Caco-2 (cell line): ENCODE data around the gene NCKAP5. TPM values are rescaled to one million over a fixed set of nuclear protein-coding genes. Genes with fewer than 3 reads are reported as not detected.

Source experiments
- BruUV-seq: library from RNA; stranded (reverse); fragments of 400-500 nt; replicated peaks from 2 replicates; lab custom pipeline; 2021; lab: Mats Ljungman, UMichigan
- CTCF ChIA-PET: fragments of 300-600 bp; sonication (Branson Sonifier 250); formaldehyde crosslinking; loops from one replicate; lab custom pipeline; 2022; ENCODE audit warnings: antibody characterized with exemption; lab: Charles Lee
- POLR2A ChIA-PET: fragments of 300-600 bp; sonication (Branson Sonifier 250); formaldehyde crosslinking; loops from one replicate; lab custom pipeline; 2022; ENCODE audit warnings: antibody characterized with exemption; lab: Charles Lee
- DNase-seq, 2 experiments: peaks; one replicate each; pipeline versions ENCODE4 v3.0.0 to v3.0.0-alpha.2; 2020 to 2022
- H3K27me3 ChIP-seq: replicated peaks from 2 replicates; pipeline ENCODE4 v1.6.0; 2011; ENCODE audit warnings: low read length; ENCODE audit not compliant: control insufficient read depth, insufficient read depth
- H3K36me3 ChIP-seq: 2 replicates; pipeline ENCODE4 v1.5.1; 2011; ENCODE audit warnings: low read length; ENCODE audit not compliant: control insufficient read depth, insufficient read depth
- H3K4me1 ChIP-seq: fragments of 250-450 bp; sonication (Bioruptor Pico); 2 replicates; pipeline ENCODE4 v1.5.1; 2020; ENCODE audit warnings: mild to moderate bottlenecking
- H3K4me3 ChIP-seq: 2 replicates; pipeline ENCODE4 v1.5.1; 2011; ENCODE audit warnings: low read depth, mild to moderate bottlenecking, control low read depth, low read length
- H3K9me3 ChIP-seq: fragments of 250-450 bp; sonication (Bioruptor Pico); 2 replicates; pipeline ENCODE4 v1.5.1; 2020; ENCODE audit warnings: mild to moderate bottlenecking, moderate library complexity
- H3K27ac Mint-ChIP-seq: one replicate; pipeline ENCODE4 v1.8.0; 2022; ENCODE audit warnings: mixed read lengths; ENCODE audit not compliant: unreplicated experiment
- H3K27me3 Mint-ChIP-seq: one replicate; pipeline ENCODE4 v1.8.0; 2022; ENCODE audit warnings: mixed read lengths; ENCODE audit not compliant: insufficient read depth, unreplicated experiment
- H3K36me3 Mint-ChIP-seq: one replicate; pipeline ENCODE4 v1.8.0; 2022; ENCODE audit warnings: mild to moderate bottlenecking, mixed read lengths; ENCODE audit not compliant: insufficient read depth, unreplicated experiment
- H3K4me1 Mint-ChIP-seq: one replicate; pipeline ENCODE4 v1.8.0; 2022; ENCODE audit warnings: low read depth, mixed read lengths; ENCODE audit not compliant: unreplicated experiment
- H3K4me3 Mint-ChIP-seq: one replicate; pipeline ENCODE4 v1.8.0; 2022; ENCODE audit warnings: mild to moderate bottlenecking, moderate library complexity, mixed read lengths; ENCODE audit not compliant: unreplicated experiment
- H3K9me3 Mint-ChIP-seq: one replicate; pipeline ENCODE4 v1.8.0; 2022; ENCODE audit warnings: mixed read lengths; ENCODE audit not compliant: unreplicated experiment
- intact Hi-C: fragments of 100-400 bp; cut with micrococcal nuclease; formaldehyde crosslinking; loops from one replicate; pipeline ENCODE4 v1.10.0; 2022; ENCODE audit not compliant: unreplicated experiment
- total RNA-seq: library from RNA; stranded (reverse); gene quantifications from 2 replicates; pipeline ENCODE4 v1.2.3, GENCODE V29; 2022
- TF ChIP-seq, protein P1 (sequence below), 2 experiments: fragments of 200-600 bp in 1 of 2; IDR thresholded peaks; 1 replicate in 1 of 2; 2 replicates in 1 of 2; pipeline versions ENCODE4 v1.5.1 to v1.8.0; 2011 to 2022; ENCODE audit warnings: antibody characterized with exemption in 1 of 2, control low read depth in 1 of 2, inconsistent platforms in 1 of 2, low read depth in 1 of 2, low read length in 1 of 2, mild to moderate bottlenecking in 1 of 2, moderate library complexity in 1 of 2; ENCODE audit not compliant: insufficient read depth in 1 of 2, severe bottlenecking in 1 of 2, unreplicated experiment in 1 of 2

NCKAP5 gene
- total RNA-seq, 1 experiment from 2014 or later, result 3.8 TPM

- H3K4me3 Mint-ChIP-seq, result no peak overlapping the region
- no TSS peak for BruUV-seq
- no peaks in the 10 kb centered on the region for H3K9me3 Mint-ChIP-seq
Observed at GRCh38 chr2:132797071-132797470, 771.2 kb downstream of the NCKAP5 start.

GRCh38 chr2:132795220-132795619, 773.0 kb downstream of the NCKAP5 start:
- no TSS peak for BruUV-seq
- no peaks in the 10 kb centered on the region for H3K9me3 Mint-ChIP-seq
- no peak overlapping the region for H3K27ac Mint-ChIP-seq
- Histone ChIP-seq H3K36me3 (no peaks in the 10 kb centered on the region), H3K4me1 (no peaks in the 10 kb centered on the region), H3K4me3 (no peak overlapping the region), H3K9me3 (no peaks in the 10 kb centered on the region), H3K27me3 (no peaks in the 10 kb centered on the region)
- DNase-seq, result no peak
- H3K4me1 Mint-ChIP-seq, result no peaks in the 10 kb centered on the region
- H3K27me3 Mint-ChIP-seq, result no peaks in the 10 kb centered on the region
- no peak overlapping the region for H3K4me3 Mint-ChIP-seq
- TF ChIP-seq, protein P1, sequence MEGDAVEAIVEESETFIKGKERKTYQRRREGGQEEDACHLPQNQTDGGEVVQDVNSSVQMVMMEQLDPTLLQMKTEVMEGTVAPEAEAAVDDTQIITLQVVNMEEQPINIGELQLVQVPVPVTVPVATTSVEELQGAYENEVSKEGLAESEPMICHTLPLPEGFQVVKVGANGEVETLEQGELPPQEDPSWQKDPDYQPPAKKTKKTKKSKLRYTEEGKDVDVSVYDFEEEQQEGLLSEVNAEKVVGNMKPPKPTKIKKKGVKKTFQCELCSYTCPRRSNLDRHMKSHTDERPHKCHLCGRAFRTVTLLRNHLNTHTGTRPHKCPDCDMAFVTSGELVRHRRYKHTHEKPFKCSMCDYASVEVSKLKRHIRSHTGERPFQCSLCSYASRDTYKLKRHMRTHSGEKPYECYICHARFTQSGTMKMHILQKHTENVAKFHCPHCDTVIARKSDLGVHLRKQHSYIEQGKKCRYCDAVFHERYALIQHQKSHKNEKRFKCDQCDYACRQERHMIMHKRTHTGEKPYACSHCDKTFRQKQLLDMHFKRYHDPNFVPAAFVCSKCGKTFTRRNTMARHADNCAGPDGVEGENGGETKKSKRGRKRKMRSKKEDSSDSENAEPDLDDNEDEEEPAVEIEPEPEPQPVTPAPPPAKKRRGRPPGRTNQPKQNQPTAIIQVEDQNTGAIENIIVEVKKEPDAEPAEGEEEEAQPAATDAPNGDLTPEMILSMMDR (IDR thresholded peaks at IDR 0.05; ENCODE audit: insufficient read depth in 1 of 2, low read depth in 1 of 2, low read length in 1 of 2, severe bottlenecking in 1 of 2, unreplicated experiment in 1 of 2), result no peak
- no peaks in the 10 kb centered on the region for H3K36me3 Mint-ChIP-seq
- ChIA-PET POLR2A (no interaction called here), CTCF (interaction anchor here (0.7 kb wide), 1 partner anchor 376 kb away, joined by 3 read pairs; no protein-coding TSS in a partner anchor)
- intact Hi-C loops, result loop anchor here (10.0 kb wide), 1 partner anchor 120 kb away; the partner anchor contains the start of gene LYPD1

More at GRCh38 chr2:132797071-132797470, 771.2 kb downstream of the NCKAP5 start:
- Histone ChIP-seq H3K36me3 (no peaks in the 10 kb centered on the region), H3K4me3 (no peak overlapping the region), H3K9me3 (no peaks in the 10 kb centered on the region), H3K4me1 (no peaks in the 10 kb centered on the region), H3K27me3 (no peaks in the 10 kb centered on the region)
- POLR2A ChIA-PET, result no interaction called here
- no peak for DNase-seq
- H3K27me3 Mint-ChIP-seq, result no peaks in the 10 kb centered on the region
- no peaks in the 10 kb centered on the region for H3K4me1 Mint-ChIP-seq
- TF ChIP-seq, protein P1 (IDR thresholded peaks at IDR 0.05; ENCODE audit: insufficient read depth in 1 of 2, low read depth in 1 of 2, low read length in 1 of 2, severe bottlenecking in 1 of 2, unreplicated experiment in 1 of 2), result no peak
- CTCF ChIA-PET, result no interaction called here
- intact Hi-C loops, result loop anchor here (10.0 kb wide), 1 partner anchor 122 kb away; the partner anchor contains the start of gene LYPD1
- H3K27ac Mint-ChIP-seq, result no peak overlapping the region
- no peaks in the 10 kb centered on the region for H3K36me3 Mint-ChIP-seq

GRCh38 chr2:132793532-132793931, 774.7 kb downstream of the NCKAP5 start:
- H3K27ac Mint-ChIP-seq, result no peak overlapping the region
- Histone ChIP-seq H3K4me1 (no peaks in the 10 kb centered on the region), H3K36me3 (no peaks in the 10 kb centered on the region), H3K9me3 (no peaks in the 10 kb centered on the region), H3K4me3 (no peak overlapping the region), H3K27me3 (no peaks in the 10 kb centered on the region)
- CTCF ChIA-PET, result no interaction called here
- no peaks in the 10 kb centered on the region for H3K27me3 Mint-ChIP-seq
- POLR2A ChIA-PET, result no interaction called here
- intact Hi-C loops, result loop anchor here (10.0 kb wide), 1 partner anchor 119 kb away; the partner anchor contains the start of gene LYPD1
- no peaks in the 10 kb centered on the region for H3K9me3 Mint-ChIP-seq
- no peak for DNase-seq
- no peaks in the 10 kb centered on the region for H3K4me1 Mint-ChIP-seq
- TF ChIP-seq, protein P1 (IDR thresholded peaks at IDR 0.05; ENCODE audit: insufficient read depth in 1 of 2, low read depth in 1 of 2, low read length in 1 of 2, severe bottlenecking in 1 of 2, unreplicated experiment in 1 of 2), result no peak
- no peaks in the 10 kb centered on the region for H3K36me3 Mint-ChIP-seq
- BruUV-seq, result no TSS peak
- H3K4me3 Mint-ChIP-seq, result no peak overlapping the region
